HCT116 (cell line): ENCODE results near the gene MCC. TPM values are rescaled to one million over a fixed set of nuclear protein-coding genes. Genes with fewer than 3 reads are reported as not detected.
A peak's percentile ranks its signal among the peaks of the same experiment; 100 is the strongest.

ENCODE experiments used
- ATAC-seq: fragments of 200-7000 bp; cut with Tn5 transposase; 2 replicates; pipeline ENCODE4 v1.9.1; 2020; ENCODE audit warnings: mild to moderate bottlenecking, moderate library complexity
- BruUV-seq: library from RNA; stranded (reverse); fragments of 400-500 nt; replicated peaks from 2 replicates; lab custom pipeline; 2021; lab: Mats Ljungman, UMichigan
- CTCF ChIA-PET: fragments of 300-600 bp; sonication (Branson Sonifier 250); formaldehyde crosslinking; loops from one replicate; lab custom pipeline; 2021; ENCODE audit warnings: antibody characterized with exemption; lab: Charles Lee
- POLR2A ChIA-PET: fragments of 300-600, 350-600 bp; sonication (Branson Sonifier 250); formaldehyde crosslinking; loops from one replicate; lab custom pipeline; 2021; ENCODE audit warnings: antibody characterized with exemption; lab: Charles Lee
- RAD21 ChIA-PET, 2 experiments: fragments of 300-600 bp; sonication (Branson Sonifier 250); formaldehyde crosslinking; loops; one replicate each; lab custom pipeline; 2023; ENCODE audit warnings: low total read pairs in 2 of 2; ENCODE audit not compliant: uncharacterized antibody in 2 of 2, unreplicated experiment in 2 of 2, low non-redundant PET in 1 of 2; lab: Charles Lee
- DNase-seq: peaks from one replicate; pipeline ENCODE4 v3.0.0-alpha.2; 2010; ENCODE audit warnings: low read depth, low spot score
- H2AFZ ChIP-seq: fragments of 200-600 bp; shearing (Covaris generic), sonication (generic); 2 replicates; pipeline ENCODE4 v1.6.1; 2017; ENCODE audit warnings: low read depth, mixed run types, mixed read lengths, antibody characterized with exemption, low read length; ENCODE audit not compliant: poor library complexity, severe bottlenecking
- H3K27ac ChIP-seq: 2 replicates; pipeline ENCODE4 v1.5.1; 2012; ENCODE audit warnings: low read depth, low read length
- H3K27me3 ChIP-seq: fragments of 200-600 bp; sonication (generic); 2 replicates; pipeline ENCODE4 v1.6.1; 2016; ENCODE audit warnings: mixed run types, low read length, mixed read lengths; ENCODE audit not compliant: insufficient read depth
- H3K36me3 ChIP-seq, 2 experiments: fragments of 200-500 bp in 1 of 2; fragments of 200-600 bp in 1 of 2; sonication (Bioruptor generic) in 1 of 2; sonication (generic) in 1 of 2; 2 replicates each; pipeline versions ENCODE4 v1.5.1 to v1.6.1; 2014 to 2016; ENCODE audit warnings: low read length in 2 of 2, inconsistent platforms in 1 of 2, mixed read lengths in 1 of 2, mixed run types in 1 of 2; ENCODE audit not compliant: insufficient read depth in 2 of 2, control insufficient read depth in 1 of 2
- H3K4me1 ChIP-seq, 2 experiments: fragments of 200-600 bp in 1 of 2; sonication (generic) in 1 of 2; 2 replicates each; pipeline versions ENCODE4 v1.5.1 to v1.6.1; 2012 to 2017; ENCODE audit warnings: low read length in 2 of 2, inconsistent platforms in 1 of 2, mild to moderate bottlenecking in 1 of 2, mixed read lengths in 1 of 2, mixed run types in 1 of 2, moderate library complexity in 1 of 2; ENCODE audit not compliant: insufficient read depth in 2 of 2, control insufficient read depth in 1 of 2
- H3K4me2 ChIP-seq: fragments of 200-600 bp; sonication (generic); 2 replicates; pipeline ENCODE4 v1.6.1; 2017; ENCODE audit warnings: mixed run types, low read length, mixed read lengths
- H3K4me3 ChIP-seq, 2 experiments: fragments of 200-600 bp in 1 of 2; sonication (generic) in 1 of 2; replicated peaks in 1 of 2; 2 replicates each; pipeline ENCODE4 v1.5.1; 2011 to 2016; ENCODE audit warnings: low read length in 2 of 2, control low read depth in 1 of 2, low read depth in 1 of 2, mild to moderate bottlenecking in 1 of 2, mixed read lengths in 1 of 2, mixed run types in 1 of 2
- H3K79me2 ChIP-seq: fragments of 200-600 bp; sonication (generic); 2 replicates; pipeline ENCODE4 v1.6.1; 2017; ENCODE audit warnings: mild to moderate bottlenecking, mixed run types, low read length, moderate library complexity, mixed read lengths; ENCODE audit not compliant: insufficient read depth
- H3K9ac ChIP-seq: fragments of 200-600 bp; sonication (generic); 2 replicates; pipeline ENCODE4 v1.6.1; 2016; ENCODE audit warnings: low read length, mixed read lengths
- H3K9me2 ChIP-seq: fragments of 200-600 bp; sonication (generic), shearing (Covaris generic); 2 replicates; pipeline ENCODE4 v1.6.1; 2017; ENCODE audit warnings: mixed run types, mild to moderate bottlenecking, moderate library complexity; ENCODE audit not compliant: insufficient read depth
- H3K9me3 ChIP-seq, 2 experiments: fragments of 200-500 bp in 1 of 2; fragments of 200-600 bp in 1 of 2; sonication (Bioruptor generic) in 1 of 2; sonication (generic) in 1 of 2; 2 replicates each; pipeline ENCODE4 v1.6.1; 2014 to 2017; ENCODE audit warnings: low read length in 2 of 2, mixed read lengths in 2 of 2, inconsistent platforms in 1 of 2, low read depth in 1 of 2, mild to moderate bottlenecking in 1 of 2, mixed run types in 1 of 2, moderate library complexity in 1 of 2; ENCODE audit not compliant: control insufficient read depth in 1 of 2, insufficient read depth in 1 of 2
- H4K20me1 ChIP-seq: fragments of 200-600 bp; sonication (generic), shearing (Covaris generic); 2 replicates; pipeline ENCODE4 v1.6.1; 2017; ENCODE audit warnings: mixed run types, mild to moderate bottlenecking, moderate library complexity; ENCODE audit not compliant: insufficient read depth
- CEBPB ChIP-seq: IDR thresholded peaks from 2 replicates; pipeline ENCODE4 v1.6.1; 2012; ENCODE audit warnings: low read depth
- ELF1 ChIP-seq: IDR thresholded peaks from 2 replicates; pipeline ENCODE4 v1.6.1; 2012; ENCODE audit warnings: low read depth, borderline replicate concordance
- EZH2 ChIP-seq: fragments of 200-600 bp; sonication (generic); IDR thresholded peaks from 2 replicates; pipeline ENCODE4 v1.6.1; 2017; ENCODE audit warnings: antibody characterized with exemption, mixed run types
- EZH2phosphoT487 ChIP-seq: fragments of 200-600 bp; IDR thresholded peaks from 2 replicates; pipeline ENCODE4 v1.6.1; 2018; ENCODE audit warnings: antibody characterized with exemption, borderline replicate concordance
- FOSL1 ChIP-seq: IDR thresholded peaks from 2 replicates; pipeline ENCODE4 v1.6.1; 2012; ENCODE audit warnings: low read depth
- POLR2AphosphoS5 ChIP-seq: IDR thresholded peaks from 2 replicates; pipeline ENCODE4 v1.6.1; 2011; ENCODE audit warnings: mild to moderate bottlenecking, low read depth, low read length, moderate library complexity
- TCF7L2 ChIP-seq: IDR thresholded peaks from 2 replicates; pipeline ENCODE4 v1.7.0; 2011; ENCODE audit warnings: borderline replicate concordance, inconsistent platforms; ENCODE audit not compliant: insufficient read depth, insufficient read length; ENCODE audit errors: extremely low read depth
- YY1 ChIP-seq: IDR thresholded peaks from 2 replicates; pipeline ENCODE4 v1.6.1; 2011; ENCODE audit warnings: low read length, low read depth, moderate library complexity, mild to moderate bottlenecking; ENCODE audit not compliant: insufficient replicate concordance; ENCODE audit errors: extremely low read depth
- intact Hi-C: fragments of 100-400 bp; cut with micrococcal nuclease; formaldehyde crosslinking; loops from 2 replicates; pipeline ENCODE4 v1.10.0; 2022
- total RNA-seq: library from RNA; stranded (reverse); gene quantifications from one replicate; pipeline ENCODE4 v1.2.1, GENCODE V29; 2021; ENCODE audit not compliant: unreplicated experiment
- TF ChIP-seq, protein P1 (sequence below): IDR thresholded peaks from 2 replicates; pipeline ENCODE4 v1.6.1; 2012
- TF ChIP-seq, protein P2 (sequence below): IDR thresholded peaks from 2 replicates; pipeline ENCODE4 v1.6.1; 2012; ENCODE audit warnings: low read depth

Gene MCC
- total RNA-seq, 1 experiment from 2014 or later, result 20.1 TPM

DNA sequence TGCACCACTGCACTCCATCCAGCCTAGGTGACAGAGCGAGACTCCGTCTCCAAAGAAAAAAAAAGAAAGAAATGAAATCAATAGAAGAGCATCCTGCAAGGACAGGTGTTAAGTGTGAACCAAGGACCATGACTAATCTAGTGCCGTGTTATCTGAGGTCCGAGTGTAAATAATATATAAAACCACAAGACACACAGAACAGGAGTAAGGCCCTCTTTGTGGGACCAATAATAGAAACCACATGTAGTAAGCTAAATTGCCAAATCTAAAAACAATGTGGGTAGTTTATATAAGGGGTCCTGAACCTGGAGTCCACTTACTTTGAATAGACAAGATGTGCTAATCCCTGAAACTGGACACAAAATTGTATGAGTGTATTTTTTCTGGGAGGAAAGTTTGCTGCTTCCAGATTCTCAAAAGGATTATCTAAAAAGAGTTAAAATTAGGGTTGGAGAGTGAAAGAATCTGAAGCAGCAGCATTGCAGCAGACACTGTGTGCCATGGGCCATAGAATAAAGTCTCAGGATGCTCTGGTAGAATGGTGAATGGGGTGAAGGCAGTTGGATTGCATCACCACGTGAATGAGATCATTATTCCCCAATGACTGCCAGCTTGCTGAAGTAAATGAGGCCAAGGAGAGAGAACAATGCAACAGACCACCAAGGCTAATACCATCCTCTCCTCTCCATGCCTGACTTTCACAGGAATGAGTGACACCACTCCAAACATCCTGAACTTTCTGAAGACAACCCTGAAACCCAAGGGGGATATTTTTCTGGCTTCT, 288.9 kb downstream of the MCC start:
- H2AFZ ChIP-seq, result no peak overlapping the region
- H3K4me2 ChIP-seq, result no peak overlapping the region
- peaks cover 24 to 42% of the 10 kb centered on the region in 2 experiments for H3K4me1 ChIP-seq
- H4K20me1 ChIP-seq, result no peaks in the 10 kb centered on the region
- POLR2A ChIA-PET, result no interaction called here
- no TSS peak for BruUV-seq
- no peak overlapping the region for H3K27ac ChIP-seq
- no peak for TF ChIP-seq POLR2AphosphoS5
- TF ChIP-seq FOSL1, result no peak
- 0 out of 2 replicates have a peak, but pooled peaks have one; percentile 25 for TF ChIP-seq CEBPB
- TF ChIP-seq, protein P1, sequence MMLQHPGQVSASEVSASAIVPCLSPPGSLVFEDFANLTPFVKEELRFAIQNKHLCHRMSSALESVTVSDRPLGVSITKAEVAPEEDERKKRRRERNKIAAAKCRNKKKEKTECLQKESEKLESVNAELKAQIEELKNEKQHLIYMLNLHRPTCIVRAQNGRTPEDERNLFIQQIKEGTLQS, result peak; percentile 73; the same call in 1 of the 2 replicates
- TF ChIP-seq TCF7L2, result no peak
- RAD21 ChIA-PET, result no interaction called here
- no peak overlapping the region for H3K4me3 ChIP-seq
- H3K9me2 ChIP-seq, result no peaks in the 10 kb centered on the region
- no peak overlapping the region for H3K9ac ChIP-seq
- intact Hi-C loops, result no loop called here
- no peaks in the 10 kb centered on the region for H3K9me3 ChIP-seq
- ATAC-seq (no peak), DNase-seq (no peak)
- no peaks in the 10 kb centered on the region for H3K36me3 ChIP-seq
- H3K79me2 ChIP-seq, result peaks cover 32% of the 10 kb centered on the region
- no peaks in the 10 kb centered on the region for H3K27me3 ChIP-seq
- CTCF ChIA-PET, result no interaction called here

DNA sequence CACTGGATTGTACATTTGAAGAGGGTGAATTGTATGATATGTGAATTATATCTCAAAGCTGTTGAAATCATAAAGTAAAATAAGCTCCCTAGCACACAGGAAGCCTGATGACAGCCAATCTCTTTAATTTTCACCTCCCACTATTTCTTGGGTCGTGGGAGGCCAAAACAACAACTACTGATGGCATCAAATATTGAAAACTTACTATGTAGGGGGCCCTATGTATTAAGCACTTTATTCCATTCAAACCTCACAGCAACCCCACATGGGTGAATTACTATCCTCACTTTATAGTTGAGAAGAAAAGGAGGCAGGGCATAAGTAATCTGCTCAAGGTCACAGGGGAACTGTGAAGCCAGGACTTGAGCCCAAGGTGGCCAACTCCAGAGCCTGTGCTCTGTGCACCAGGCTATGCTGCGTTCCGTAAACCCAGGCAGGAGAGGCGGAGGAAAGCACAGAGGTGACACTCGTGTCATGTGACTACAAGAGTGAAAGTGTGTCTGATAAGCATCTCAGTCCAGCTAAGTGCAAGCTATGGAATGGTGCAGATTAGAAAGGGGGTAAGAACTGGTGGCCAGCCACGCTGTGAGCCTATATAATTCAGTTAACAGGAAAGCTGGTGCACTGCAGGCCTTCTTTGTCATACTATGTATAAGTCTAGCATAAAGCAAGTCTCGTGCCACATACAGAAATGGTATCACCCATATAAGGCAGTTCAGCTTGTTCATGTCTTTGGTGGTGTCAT, 290.6 kb downstream of the MCC start:
- ChIA-PET RAD21 (no interaction called here), POLR2A (interaction anchor here (1.4 kb wide), 1 partner anchor 31 kb away, joined by 3 read pairs; no protein-coding TSS in a partner anchor), CTCF (no interaction called here)
- BruUV-seq, result no TSS peak
- Histone ChIP-seq H3K9me3 (no peaks in the 10 kb centered on the region), H3K36me3 (no peaks in the 10 kb centered on the region), H3K4me2 (no peak overlapping the region), H3K4me3 (no peak overlapping the region), H4K20me1 (no peaks in the 10 kb centered on the region), H3K27ac (no peak overlapping the region), H3K79me2 (peaks cover 47% of the 10 kb centered on the region), H3K9me2 (no peaks in the 10 kb centered on the region), H3K4me1 (peaks cover 10 to 25% of the 10 kb centered on the region in 2 experiments), H3K9ac (no peak overlapping the region), H3K27me3 (no peaks in the 10 kb centered on the region), H2AFZ (no peak overlapping the region)
- DNase-seq (no peak), ATAC-seq (no peak)
- intact Hi-C loops, result no loop called here
- TF ChIP-seq, protein P2, sequence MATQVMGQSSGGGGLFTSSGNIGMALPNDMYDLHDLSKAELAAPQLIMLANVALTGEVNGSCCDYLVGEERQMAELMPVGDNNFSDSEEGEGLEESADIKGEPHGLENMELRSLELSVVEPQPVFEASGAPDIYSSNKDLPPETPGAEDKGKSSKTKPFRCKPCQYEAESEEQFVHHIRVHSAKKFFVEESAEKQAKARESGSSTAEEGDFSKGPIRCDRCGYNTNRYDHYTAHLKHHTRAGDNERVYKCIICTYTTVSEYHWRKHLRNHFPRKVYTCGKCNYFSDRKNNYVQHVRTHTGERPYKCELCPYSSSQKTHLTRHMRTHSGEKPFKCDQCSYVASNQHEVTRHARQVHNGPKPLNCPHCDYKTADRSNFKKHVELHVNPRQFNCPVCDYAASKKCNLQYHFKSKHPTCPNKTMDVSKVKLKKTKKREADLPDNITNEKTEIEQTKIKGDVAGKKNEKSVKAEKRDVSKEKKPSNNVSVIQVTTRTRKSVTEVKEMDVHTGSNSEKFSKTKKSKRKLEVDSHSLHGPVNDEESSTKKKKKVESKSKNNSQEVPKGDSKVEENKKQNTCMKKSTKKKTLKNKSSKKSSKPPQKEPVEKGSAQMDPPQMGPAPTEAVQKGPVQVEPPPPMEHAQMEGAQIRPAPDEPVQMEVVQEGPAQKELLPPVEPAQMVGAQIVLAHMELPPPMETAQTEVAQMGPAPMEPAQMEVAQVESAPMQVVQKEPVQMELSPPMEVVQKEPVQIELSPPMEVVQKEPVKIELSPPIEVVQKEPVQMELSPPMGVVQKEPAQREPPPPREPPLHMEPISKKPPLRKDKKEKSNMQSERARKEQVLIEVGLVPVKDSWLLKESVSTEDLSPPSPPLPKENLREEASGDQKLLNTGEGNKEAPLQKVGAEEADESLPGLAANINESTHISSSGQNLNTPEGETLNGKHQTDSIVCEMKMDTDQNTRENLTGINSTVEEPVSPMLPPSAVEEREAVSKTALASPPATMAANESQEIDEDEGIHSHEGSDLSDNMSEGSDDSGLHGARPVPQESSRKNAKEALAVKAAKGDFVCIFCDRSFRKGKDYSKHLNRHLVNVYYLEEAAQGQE, result no peak
- TF ChIP-seq EZH2, result no peak
- no peak for TF ChIP-seq YY1
- TF ChIP-seq, protein P1, result no peak
- TF ChIP-seq ELF1, result no peak
- no peak for TF ChIP-seq CEBPB
- no peak for TF ChIP-seq EZH2phosphoT487
